ENCODE data around the gene ICAM4. TPM values are rescaled to one million over a fixed set of nuclear protein-coding genes. Genes with fewer than 3 reads are reported as not detected.

ICAM4 gene
- total and polyA plus RNA-seq, 9 of the 15 experiments (the other 6 are each of a cell fraction or from before 2014, with no cell fraction given) = 14.1 to 86.1 (median 29.6) TPM

GRCh38 chr19:10246511-10246910 is 40.2 kb upstream of the ICAM4 start (continued):
- no peak for TF ChIP-seq THRA (IDR thresholded peaks at IDR 0.05)
- no peak for TF ChIP-seq NFE2L1 (tag; IDR thresholded peaks at IDR 0.05; ENCODE audit: borderline replicate concordance, low read depth)
- no peak for TF ChIP-seq MCM7 (IDR thresholded peaks at IDR 0.05)
- no peak for TF ChIP-seq AFF1 (IDR thresholded peaks at IDR 0.05; ENCODE audit: low read depth in 1 of 2, partially characterized antibody in 2 of 2)
- TF ChIP-seq ZNF512 (tag; IDR thresholded peaks at IDR 0.05) = no peak
- no peak for TF ChIP-seq SAFB2 (IDR thresholded peaks at IDR 0.05; ENCODE audit: borderline replicate concordance, low read depth, low read length, severe bottlenecking)
- TF ChIP-seq RFX7 (CRISPR knock-in tag; IDR thresholded peaks at IDR 0.05) = no peak
- TF ChIP-seq ZNF263 (CRISPR knock-in tag; IDR thresholded peaks at IDR 0.05; ENCODE audit: borderline replicate concordance) = no peak
